Right ventricle myocardium inferior (tissue), 1 donor: Measurements from ENCODE around the gene KLK10. TPM values are rescaled to one million over a fixed set of nuclear protein-coding genes. Genes with fewer than 3 reads are reported as not detected.
"Not testable (repeated sequence)": the region's sequence is repeated elsewhere in the genome, so short reads cannot be mapped to it uniquely, and the experiment has no call there.

Source experiments
- ATAC-seq: fragments of 200-7000 bp; cut with Tn5 transposase; one replicate; pipeline ENCODE4 v1.9.1; 2020; ENCODE audit warnings: mild to moderate bottlenecking, moderate library complexity
- DNase-seq: peaks from one replicate; pipeline ENCODE4 v3.0.0; 2021; ENCODE audit errors: missing footprints
- intact Hi-C: fragments of 100-400 bp; cut with DNase I; formaldehyde crosslinking; loops from one replicate; pipeline ENCODE4 v1.11.0; 2022
- total RNA-seq: library from RNA; stranded (reverse); fragmentation: NEBNext Ultra II Directional; extraction: Animal tissue kit (Norgen Biotek cat#: 25700); gene quantifications from one replicate; pipeline ENCODE4 v1.2.1, GENCODE V29; 2021
- donor health status: DM: no; HTN: yes; CAD: no; lungs with severe emphysema.

KLK10 gene
- total RNA-seq, 1 donor from 2014 or later = not detected

DNA sequence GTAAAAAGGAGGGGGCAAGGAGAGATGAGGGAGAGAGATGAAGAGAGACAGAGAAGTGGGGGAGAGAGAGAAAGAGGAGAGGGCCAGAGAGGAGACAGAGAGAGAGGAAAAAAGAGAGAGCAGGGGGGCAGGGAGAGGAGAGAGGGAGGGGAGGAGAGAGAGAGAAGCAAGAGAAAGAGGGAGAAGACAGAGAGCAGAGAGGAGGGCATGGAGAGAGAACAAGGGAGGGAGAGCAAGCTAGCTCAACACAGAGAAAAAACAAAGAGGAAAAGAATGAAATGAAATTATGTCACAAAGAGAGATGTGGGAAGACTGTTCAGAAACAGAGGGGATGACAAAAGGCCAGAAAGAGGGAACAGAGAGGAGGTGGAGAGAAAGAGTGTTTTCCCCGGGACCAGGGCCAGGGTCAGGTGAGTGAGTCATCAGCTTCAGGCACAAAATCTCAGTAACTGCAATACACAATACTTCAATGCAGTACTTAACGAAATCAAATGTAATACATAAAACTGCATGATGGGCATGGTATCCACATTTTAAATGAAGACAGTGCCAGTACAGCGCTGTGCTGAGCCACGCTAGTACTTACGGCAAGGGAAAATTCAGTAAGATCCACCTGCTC lies 40.6 kb downstream of the KLK10 start:
- intact Hi-C loops = no loop called here
- ATAC-seq = no peak

DNA sequence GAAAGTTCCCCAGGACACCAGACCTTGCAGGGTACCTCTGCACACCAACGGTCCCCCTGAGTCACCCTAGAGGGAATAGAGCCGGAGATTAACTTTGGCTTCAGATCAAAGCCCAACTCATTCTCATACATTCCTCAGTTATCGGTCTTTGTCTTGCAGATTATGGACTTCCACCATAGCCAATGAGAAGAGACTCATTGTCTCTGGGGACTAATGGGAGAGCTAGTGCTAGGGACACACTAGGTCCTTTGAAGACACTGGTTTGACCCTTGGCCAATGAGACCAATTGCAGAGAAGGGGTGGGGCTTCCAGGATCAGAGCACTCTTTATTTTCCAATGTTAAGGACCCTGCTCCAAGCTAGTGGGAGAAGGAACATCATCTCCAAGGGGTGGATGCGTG lies 41.9 kb downstream of the KLK10 start:
- ATAC-seq (no peak), DNase-seq (no peak)
- intact Hi-C loops = no loop called here

More for the DNA sequence above, 40.6 kb downstream of the KLK10 start:
- no peak for DNase-seq

DNA sequence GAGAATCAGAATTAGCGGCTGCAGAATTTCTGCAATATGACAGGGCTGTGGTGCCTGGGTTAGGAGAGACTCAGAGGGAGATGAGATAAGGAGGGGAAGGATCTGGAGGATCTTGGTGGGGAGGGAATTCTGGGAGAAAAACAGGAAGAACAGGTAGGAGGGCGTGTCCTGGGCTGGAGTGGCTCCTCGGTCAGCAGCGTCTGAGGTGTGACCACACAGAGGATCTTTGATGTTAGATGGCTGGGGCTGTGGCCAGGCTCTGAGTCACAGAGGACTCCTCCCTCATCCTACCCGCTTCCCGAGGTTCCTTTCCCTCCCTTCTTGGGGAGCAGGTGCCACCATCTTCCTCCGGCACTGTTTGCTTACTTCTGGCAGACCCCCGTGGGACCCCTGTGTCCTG lies 43.7 kb downstream of the KLK10 start:
- ATAC-seq (no peak), DNase-seq (no peak)
- intact Hi-C loops = no loop called here

DNA sequence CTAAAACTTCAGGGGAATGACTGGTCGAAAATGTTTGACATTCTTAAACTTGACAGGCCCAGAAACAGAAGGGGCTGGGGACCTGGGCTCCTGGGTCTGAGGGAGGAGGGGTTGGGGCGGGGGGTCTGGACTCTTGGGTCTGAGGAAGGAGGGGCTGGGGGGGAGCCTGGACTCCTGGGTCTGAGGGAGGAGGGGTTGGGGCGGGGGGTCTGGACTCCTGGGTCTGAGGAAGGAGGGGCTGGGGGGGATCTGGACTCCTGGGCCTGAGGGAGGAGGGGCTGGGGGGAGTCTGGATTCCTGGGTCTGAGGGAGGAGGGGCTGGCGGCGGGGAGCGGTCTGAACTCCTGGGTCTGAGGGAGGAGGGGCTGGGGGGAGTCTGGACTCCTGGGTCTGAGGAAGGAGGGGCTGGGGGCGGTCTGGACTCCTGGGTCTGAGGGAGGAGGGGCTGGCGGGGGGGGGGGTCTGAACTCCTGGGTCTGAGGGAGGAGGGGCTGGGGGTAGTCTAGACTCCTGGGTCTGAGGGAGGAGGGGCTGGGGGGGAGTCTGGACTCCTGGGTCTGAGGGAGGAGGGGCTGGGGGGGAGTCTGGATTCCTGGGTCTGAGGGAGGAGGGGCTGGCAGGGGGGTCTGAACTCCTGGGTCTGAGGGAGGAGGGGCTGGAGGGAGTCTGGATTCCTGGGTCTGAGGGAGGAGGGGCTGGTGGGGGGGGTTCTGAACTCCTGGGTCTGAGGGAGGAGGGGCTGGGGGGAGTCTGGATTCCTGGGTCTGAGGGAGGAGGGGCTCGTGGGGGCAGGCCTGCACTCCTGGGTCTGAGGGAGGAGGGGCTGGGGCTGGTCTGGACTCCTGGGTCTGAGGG lies 44.6 kb downstream of the KLK10 start:
- intact Hi-C loops = no loop called here
- DNase-seq (no peak), ATAC-seq (no peak)

DNA sequence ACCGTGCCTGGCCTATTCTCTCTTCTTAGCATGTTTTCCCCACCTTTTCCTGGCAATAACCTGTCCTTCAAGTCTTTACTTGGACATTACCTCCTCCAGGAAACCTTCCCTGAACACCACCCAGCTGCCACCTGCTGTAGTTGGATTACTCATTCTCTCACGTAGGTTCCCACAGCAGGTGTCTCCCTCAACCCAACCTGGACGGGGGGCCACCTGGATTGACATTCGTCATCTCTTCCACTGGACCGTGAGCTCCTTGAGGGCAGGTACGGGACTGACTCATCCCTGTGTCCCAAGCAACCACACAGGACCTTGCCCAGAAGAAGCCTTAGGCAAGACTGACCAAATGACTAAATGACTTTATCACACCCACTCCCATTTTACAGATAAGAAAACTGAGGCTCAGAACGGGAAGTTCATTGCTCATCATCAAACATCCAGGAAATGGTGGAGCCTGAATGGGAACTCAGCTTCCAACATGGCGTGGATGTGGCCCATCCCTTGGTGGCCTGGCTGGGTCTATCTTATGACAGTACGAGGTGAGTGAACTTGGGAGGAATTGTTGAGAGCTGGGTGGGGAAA lies 46.6 kb downstream of the KLK10 start:
- no peak for ATAC-seq
- intact Hi-C loops = no loop called here
- DNase-seq = no peak

DNA sequence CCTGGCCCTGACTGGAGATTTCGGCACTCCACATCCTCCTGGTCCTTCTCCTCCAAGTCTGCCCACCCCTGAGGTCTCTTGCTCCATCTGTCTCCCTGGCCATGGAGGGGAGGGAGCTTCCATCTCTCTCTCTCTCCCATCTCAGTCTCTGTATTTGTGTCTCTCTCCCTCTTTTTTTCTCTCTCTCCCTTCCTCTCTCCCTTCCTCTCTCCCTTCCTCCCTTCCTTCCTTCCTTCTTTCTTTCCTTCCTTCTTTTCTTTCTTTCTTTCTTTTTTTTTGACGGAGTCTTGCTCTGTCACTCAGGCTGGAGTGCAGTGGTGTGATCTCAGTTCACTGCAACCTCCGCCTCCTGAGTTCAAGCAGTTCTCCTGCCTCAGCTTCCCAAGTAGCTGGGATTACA lies 49.7 kb downstream of the KLK10 start:
- ATAC-seq, DNase-seq, intact Hi-C loops: not testable (repeated sequence)

DNA sequence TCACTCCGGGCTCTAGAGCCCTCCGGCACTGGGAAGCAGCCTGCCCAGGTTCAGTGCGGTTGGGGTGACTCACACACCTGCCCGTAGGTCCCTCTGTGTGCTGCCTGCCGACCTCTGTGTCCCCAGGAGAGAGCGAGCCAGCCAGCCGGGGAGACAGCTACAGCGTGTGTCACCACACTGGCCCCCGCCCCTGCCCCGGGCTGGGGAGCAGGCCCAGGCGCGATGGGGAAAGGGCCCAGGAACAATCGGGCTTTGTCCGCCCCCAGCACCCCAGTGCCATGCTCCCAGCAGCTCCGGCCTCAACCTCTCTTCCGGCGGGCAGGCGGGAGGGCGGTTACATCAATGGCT lies 50.1 kb downstream of the KLK10 start, which contains the start of gene KLK6:
Gene KLK6, minus strand, starts transcription at position 179 of the 348 bp plus-strand sequence. CDS start 1,487 bp downstream, outside the sequence.
- intact Hi-C loops = no loop called here
- DNase-seq (no peak), ATAC-seq (no peak)

DNA sequence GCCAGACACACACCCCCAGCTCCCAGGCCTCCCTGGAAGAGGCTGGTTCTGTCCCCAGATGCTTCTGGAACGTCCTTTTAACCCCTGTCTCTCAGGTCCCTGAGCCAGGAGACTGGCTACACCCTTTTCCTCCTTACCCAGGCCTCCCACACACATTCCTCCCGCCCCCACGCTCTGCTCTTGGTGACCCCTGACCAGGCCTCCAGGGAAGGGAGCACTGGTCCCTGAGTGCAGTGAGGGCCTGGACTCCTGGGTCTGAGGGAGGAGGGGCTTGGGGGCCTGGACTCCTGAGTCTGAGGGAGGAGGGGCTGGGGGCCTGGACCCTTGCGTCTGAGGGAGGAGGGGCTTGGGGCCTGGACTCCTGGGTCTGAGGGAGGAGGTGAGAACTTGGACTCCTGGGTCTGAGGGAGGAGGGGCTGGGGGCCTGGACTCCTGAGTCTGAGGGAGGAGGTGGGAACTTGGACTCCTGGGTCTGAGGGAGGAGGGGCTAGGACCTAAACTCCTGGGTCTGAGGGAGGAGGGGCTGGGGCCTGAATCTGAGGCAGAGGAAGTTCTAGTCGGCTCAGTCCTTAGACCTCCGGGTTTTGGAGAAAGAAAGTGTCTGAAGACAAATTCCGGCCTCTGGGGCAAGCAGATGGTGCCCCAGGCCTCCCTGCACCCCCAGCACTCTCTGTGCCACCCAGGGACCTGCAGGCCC lies 50.6 kb downstream of the KLK10 start:
- DNase-seq = no peak
- ATAC-seq = no peak
- intact Hi-C loops = no loop called here

DNA sequence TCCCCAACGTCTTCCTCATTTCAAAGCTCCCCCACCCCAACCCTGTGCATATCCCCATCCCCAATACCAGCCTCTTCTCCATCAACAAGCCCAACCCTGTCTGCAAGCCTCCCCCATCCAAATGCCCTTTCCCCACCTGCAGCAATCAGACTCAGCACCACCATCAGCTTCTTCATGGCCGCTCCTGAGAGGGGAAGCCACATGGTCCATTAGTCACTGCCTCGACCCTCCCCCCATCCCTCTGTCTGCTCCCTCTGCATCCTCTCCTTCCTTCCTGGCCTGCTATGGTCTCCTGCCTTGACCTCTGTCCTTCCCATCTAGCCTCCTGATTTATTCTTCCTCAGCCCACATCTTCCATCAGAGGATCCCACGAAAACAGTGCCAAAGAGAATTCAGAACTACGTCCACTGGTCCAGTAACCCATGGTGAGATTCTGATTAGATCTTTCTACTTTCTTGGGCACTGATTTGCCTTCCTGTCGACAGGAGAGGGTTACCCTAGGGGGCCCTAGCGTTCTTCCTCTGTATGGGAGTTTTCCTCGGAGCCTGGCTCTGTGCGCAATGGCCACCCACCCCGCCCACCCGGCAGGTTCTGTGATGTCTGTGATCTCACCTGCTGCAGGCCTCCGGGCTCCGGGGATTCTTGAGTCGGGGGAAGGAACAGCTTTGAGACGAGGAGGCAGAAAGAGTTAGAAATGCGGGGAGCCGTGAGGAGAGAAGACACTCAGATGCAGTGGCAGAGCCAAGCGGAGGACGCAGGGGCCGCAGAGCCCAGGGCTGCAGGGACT lies 51.4 kb downstream of the KLK10 start:
- intact Hi-C loops = no loop called here
- DNase-seq (no peak), ATAC-seq (no peak)

DNA sequence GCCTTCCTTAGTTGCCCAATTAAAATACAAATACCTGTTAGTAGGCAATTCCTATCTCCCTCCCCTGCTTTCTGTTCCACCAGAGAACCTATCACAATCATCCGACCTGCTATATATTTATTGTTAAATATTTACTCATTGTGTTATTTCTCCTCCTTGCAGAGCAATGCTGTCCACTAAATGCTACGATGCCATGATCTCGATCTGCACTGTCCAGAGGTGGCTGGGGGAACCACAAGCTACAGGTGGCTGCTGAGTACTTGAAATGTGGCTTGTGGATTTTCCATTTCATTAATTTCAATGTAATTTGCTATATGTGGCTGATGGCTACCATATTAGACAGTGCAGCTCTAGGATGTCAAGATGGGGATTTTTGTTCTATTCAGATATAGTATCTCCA lies 55.2 kb downstream of the KLK10 start:
- DNase-seq (no peak), ATAC-seq (no peak)
- intact Hi-C loops = no loop called here

DNA sequence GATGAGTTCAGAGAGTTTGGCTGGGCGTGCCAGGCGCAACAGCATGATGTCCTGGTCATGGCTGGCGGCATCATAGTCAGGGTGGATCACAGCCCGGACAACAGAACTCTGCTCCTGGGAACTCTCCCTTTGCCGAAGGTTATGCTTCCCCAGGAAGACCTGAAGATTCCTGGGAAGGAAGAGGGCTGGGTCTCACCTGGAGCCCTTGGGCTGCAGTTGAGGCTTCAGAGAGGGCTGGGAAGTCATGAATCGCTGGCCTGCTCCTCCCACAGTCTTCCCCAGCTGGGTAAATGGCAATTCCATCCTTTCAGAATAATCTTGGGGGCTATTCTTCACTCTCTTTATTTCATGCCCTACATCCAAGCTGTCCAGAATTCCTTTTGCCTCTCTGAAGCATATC lies 56.1 kb downstream of the KLK10 start:
- DNase-seq (no peak), ATAC-seq (no peak)
- intact Hi-C loops = no loop called here

Other genes starting within 250 kb of the KLK10 start
- gene GPR32, start 249.2 kb downstream of the KLK10 start, total RNA-seq = not detected
- gene ACP4, start 229.3 kb downstream of the KLK10 start, total RNA-seq = not detected
- gene KLK1, start 195.9 kb downstream of the KLK10 start, total RNA-seq = 0.32 TPM
- gene KLK15, start 186.1 kb downstream of the KLK10 start, total RNA-seq = not detected
- not detected for gene KLK3, start 164.8 kb downstream of the KLK10 start, total RNA-seq
- not detected for gene KLK2, start 146.3 kb downstream of the KLK10 start, total RNA-seq
- not detected for gene KLK4, start 108.3 kb downstream of the KLK10 start, total RNA-seq
- gene KLK5, start 66.7 kb downstream of the KLK10 start, total RNA-seq = not detected
- not detected for gene KLK6, start 50.1 kb downstream of the KLK10 start, total RNA-seq
- not detected for gene KLK7, start 35.8 kb downstream of the KLK10 start, total RNA-seq
- not detected for gene KLK8, start 18.1 kb downstream of the KLK10 start, total RNA-seq
- gene KLK11, start 6.9 kb upstream of the KLK10 start, total RNA-seq = not detected
- not detected for gene KLK12, start 15.3 kb upstream of the KLK10 start, total RNA-seq
- gene KLK13, start 45.4 kb upstream of the KLK10 start, total RNA-seq = not detected
- 2.8 TPM for gene KLK14, start 63.2 kb upstream of the KLK10 start, total RNA-seq
- gene CTU1, start 88.7 kb upstream of the KLK10 start, total RNA-seq = 5.2 TPM
- 2.9 TPM for gene SIGLEC9, start 105.2 kb upstream of the KLK10 start, total RNA-seq
- gene SIGLEC7, start 122.6 kb upstream of the KLK10 start, total RNA-seq = 0.87 TPM
- 6.5 TPM for gene CD33, start 205.4 kb upstream of the KLK10 start, total RNA-seq
- gene SIGLECL1, start 231.4 kb upstream of the KLK10 start, total RNA-seq = not detected